MM.1S (cell line): ENCODE results near the gene MOCS1.

Experiments
- DNase-seq: peaks from one replicate; pipeline ENCODE4 v3.0.0-alpha.2; 2015
- H2AFZ ChIP-seq: fragments of 300-600 bp; sonication (generic); 2 replicates; pipeline ENCODE4 v1.6.0; 2016; ENCODE audit warnings: antibody characterized with exemption, low read length
- H3F3A ChIP-seq: fragments of 300-600 bp; sonication (generic); 2 replicates; pipeline ENCODE4 v1.6.1; 2016; ENCODE audit warnings: mild to moderate bottlenecking, antibody characterized with exemption, low read length, moderate library complexity, mixed read lengths; ENCODE audit not compliant: insufficient read depth
- H3K27ac ChIP-seq: fragments of 300-600 bp; sonication (generic); 2 replicates; pipeline ENCODE4 v1.5.1; 2016; ENCODE audit warnings: mild to moderate bottlenecking, low read length
- H3K27me3 ChIP-seq: fragments of 300-600 bp; sonication (generic); replicated peaks from 2 replicates; pipeline ENCODE4 v1.6.0; 2016; ENCODE audit warnings: low read length; ENCODE audit not compliant: insufficient read depth
- H3K36me3 ChIP-seq: fragments of 300-600 bp; sonication (generic); replicated peaks from 2 replicates; pipeline ENCODE4 v1.6.1; 2016; ENCODE audit warnings: mild to moderate bottlenecking, low read length, mixed read lengths; ENCODE audit not compliant: insufficient read depth
- H3K4me1 ChIP-seq: fragments of 300-600 bp; sonication (generic); 2 replicates; pipeline ENCODE4 v1.6.1; 2016; ENCODE audit warnings: low read length, mixed read lengths
- H3K4me2 ChIP-seq: fragments of 300-600 bp; sonication (generic); 2 replicates; pipeline ENCODE4 v1.6.0; 2016; ENCODE audit warnings: low read depth, low read length
- H3K4me3 ChIP-seq: fragments of 300-600 bp; sonication (generic); 2 replicates; pipeline ENCODE4 v1.5.1; 2016; ENCODE audit warnings: low read length, mixed read lengths
- H3K79me2 ChIP-seq: fragments of 300-600 bp; sonication (generic); 2 replicates; pipeline ENCODE4 v1.6.1; 2016; ENCODE audit warnings: mixed run types, low read length, mixed read lengths
- H3K9ac ChIP-seq: fragments of 300-600 bp; sonication (generic); 2 replicates; pipeline ENCODE4 v1.6.1; 2016; ENCODE audit warnings: low read length, mixed read lengths
- H3K9me2 ChIP-seq: fragments of 300-600 bp; sonication (generic); replicated peaks from 2 replicates; pipeline ENCODE4 v1.6.1; 2016; ENCODE audit warnings: mild to moderate bottlenecking, low read length, mixed read lengths; ENCODE audit not compliant: insufficient read depth
- H3K9me3 ChIP-seq: fragments of 300-600 bp; sonication (generic); replicated peaks from 2 replicates; pipeline ENCODE4 v1.6.1; 2016; ENCODE audit warnings: mild to moderate bottlenecking, low read length, mixed read lengths; ENCODE audit not compliant: insufficient read depth
- H4K20me1 ChIP-seq: fragments of 300-600 bp; sonication (generic); 2 replicates; pipeline ENCODE4 v1.6.1; 2016; ENCODE audit warnings: mild to moderate bottlenecking, low read length, moderate library complexity, mixed read lengths; ENCODE audit not compliant: insufficient read depth
- CTCF ChIP-seq: fragments of 300-600 bp; sonication (generic); IDR thresholded peaks from 2 replicates; pipeline ENCODE4 v1.5.1; 2016; ENCODE audit warnings: antibody characterized with exemption, low read length, mixed read lengths
- EZH2 ChIP-seq: fragments of 300-600 bp; sonication (generic); optimal IDR thresholded peaks from 2 replicates; pipeline ENCODE3; 2017; ENCODE audit warnings: low read depth, mild to moderate bottlenecking, antibody characterized with exemption, low read length, mixed read lengths
- EZH2phosphoT487 ChIP-seq: fragments of 300-600 bp; sonication (generic); IDR thresholded peaks from 2 replicates; pipeline ENCODE4 v1.6.1; 2018; ENCODE audit warnings: antibody characterized with exemption, low read length

Gene MOCS1

GRCh38 chr6:39908838-39909583 is 25.3 kb downstream of the MOCS1 start:
- Histone ChIP-seq H3K36me3 (no peaks in the 10 kb centered on the region), H3K4me1 (no peaks in the 10 kb centered on the region), H3K9ac (no peak overlapping the region), H4K20me1 (no peaks in the 10 kb centered on the region), H3K4me2 (no peak overlapping the region), H3K79me2 (no peaks in the 10 kb centered on the region), H3K27ac (no peak overlapping the region), H2AFZ (no peak overlapping the region), H3K27me3 (no peaks in the 10 kb centered on the region), H3F3A (no peaks in the 10 kb centered on the region), H3K9me3 (no peaks in the 10 kb centered on the region), H3K9me2 (no peaks in the 10 kb centered on the region), H3K4me3 (no peak overlapping the region)
- no peak for DNase-seq
- TF ChIP-seq EZH2 (no peak), EZH2phosphoT487 (no peak), CTCF (no peak)

- Histone ChIP-seq H3K27ac (no peak overlapping the region), H3K9ac (no peak overlapping the region), H3K36me3 (no peaks in the 10 kb centered on the region), H3K4me3 (no peak overlapping the region), H3F3A (no peaks in the 10 kb centered on the region), H4K20me1 (no peaks in the 10 kb centered on the region), H3K27me3 (no peaks in the 10 kb centered on the region), H3K9me3 (no peaks in the 10 kb centered on the region), H3K4me1 (no peaks in the 10 kb centered on the region), H3K79me2 (no peaks in the 10 kb centered on the region), H2AFZ (no peak overlapping the region), H3K9me2 (no peaks in the 10 kb centered on the region), H3K4me2 (no peak overlapping the region)
- TF ChIP-seq EZH2phosphoT487 (no peak), CTCF (no peak), EZH2 (no peak)
- DNase-seq: no peak
Measured at GRCh38 chr6:39907871-39908575, 26.2 kb downstream of the MOCS1 start.

GRCh38 chr6:39906318-39906761 is 27.9 kb downstream of the MOCS1 start:
- Histone ChIP-seq H3K36me3 (no peaks in the 10 kb centered on the region), H4K20me1 (no peaks in the 10 kb centered on the region)
- no peak for TF ChIP-seq EZH2phosphoT487
- no peak for TF ChIP-seq CTCF
- TF ChIP-seq EZH2: no peak

More at GRCh38 chr6:39906318-39906761, 27.9 kb downstream of the MOCS1 start:
- Histone ChIP-seq H3F3A (no peaks in the 10 kb centered on the region), H3K4me2 (no peak overlapping the region), H3K27ac (no peak overlapping the region), H3K4me1 (no peaks in the 10 kb centered on the region), H2AFZ (no peak overlapping the region), H3K4me3 (no peak overlapping the region), H3K9me3 (no peaks in the 10 kb centered on the region), H3K9me2 (no peaks in the 10 kb centered on the region), H3K27me3 (no peaks in the 10 kb centered on the region), H3K79me2 (no peaks in the 10 kb centered on the region), H3K9ac (no peak overlapping the region)
- no peak for DNase-seq
